ENCODE data around the gene TRMT13. TPM values are rescaled to one million over a fixed set of nuclear protein-coding genes. Genes with fewer than 3 reads are reported as not detected.
A peak's percentile ranks its signal among the peaks of the same experiment; 100 is the strongest.

Gene TRMT13
- total and polyA plus RNA-seq, 9 of the 15 experiments (the other 6 are each of a cell fraction or from before 2014, with no cell fraction given) = 18.7 to 33.0 (median 28.9) TPM

- TF ChIP-seq CBX3 (IDR thresholded peaks at IDR 0.05; ENCODE audit: borderline replicate concordance in 1 of 2, low read length in 2 of 2) (peak in 1 of 2 experiments; percentile 13; a peak in 1 of 3 replicates), POLR3G (IDR thresholded peaks at IDR 0.05; ENCODE audit: extremely low read depth, insufficient read length, insufficient replicate concordance) (no peak), STAT5A (IDR thresholded peaks at IDR 0.05; ENCODE audit: borderline replicate concordance, low read length) (0 out of 2 replicates have a peak, but pooled peaks have one; percentile 1), L3MBTL2 (IDR thresholded peaks at IDR 0.05) (peak; percentile 93), CHD1 (IDR thresholded peaks at IDR 0.05; ENCODE audit: low read length) (peak; percentile 11), ZNF79 (CRISPR knock-in tag; IDR thresholded peaks at IDR 0.05; ENCODE audit: low read depth) (no peak), SOX6 (IDR thresholded peaks at IDR 0.05) (no peak), NFRKB (IDR thresholded peaks at IDR 0.05; ENCODE audit: low read depth) (no peak)
- TF ChIP-seq, protein P1, sequence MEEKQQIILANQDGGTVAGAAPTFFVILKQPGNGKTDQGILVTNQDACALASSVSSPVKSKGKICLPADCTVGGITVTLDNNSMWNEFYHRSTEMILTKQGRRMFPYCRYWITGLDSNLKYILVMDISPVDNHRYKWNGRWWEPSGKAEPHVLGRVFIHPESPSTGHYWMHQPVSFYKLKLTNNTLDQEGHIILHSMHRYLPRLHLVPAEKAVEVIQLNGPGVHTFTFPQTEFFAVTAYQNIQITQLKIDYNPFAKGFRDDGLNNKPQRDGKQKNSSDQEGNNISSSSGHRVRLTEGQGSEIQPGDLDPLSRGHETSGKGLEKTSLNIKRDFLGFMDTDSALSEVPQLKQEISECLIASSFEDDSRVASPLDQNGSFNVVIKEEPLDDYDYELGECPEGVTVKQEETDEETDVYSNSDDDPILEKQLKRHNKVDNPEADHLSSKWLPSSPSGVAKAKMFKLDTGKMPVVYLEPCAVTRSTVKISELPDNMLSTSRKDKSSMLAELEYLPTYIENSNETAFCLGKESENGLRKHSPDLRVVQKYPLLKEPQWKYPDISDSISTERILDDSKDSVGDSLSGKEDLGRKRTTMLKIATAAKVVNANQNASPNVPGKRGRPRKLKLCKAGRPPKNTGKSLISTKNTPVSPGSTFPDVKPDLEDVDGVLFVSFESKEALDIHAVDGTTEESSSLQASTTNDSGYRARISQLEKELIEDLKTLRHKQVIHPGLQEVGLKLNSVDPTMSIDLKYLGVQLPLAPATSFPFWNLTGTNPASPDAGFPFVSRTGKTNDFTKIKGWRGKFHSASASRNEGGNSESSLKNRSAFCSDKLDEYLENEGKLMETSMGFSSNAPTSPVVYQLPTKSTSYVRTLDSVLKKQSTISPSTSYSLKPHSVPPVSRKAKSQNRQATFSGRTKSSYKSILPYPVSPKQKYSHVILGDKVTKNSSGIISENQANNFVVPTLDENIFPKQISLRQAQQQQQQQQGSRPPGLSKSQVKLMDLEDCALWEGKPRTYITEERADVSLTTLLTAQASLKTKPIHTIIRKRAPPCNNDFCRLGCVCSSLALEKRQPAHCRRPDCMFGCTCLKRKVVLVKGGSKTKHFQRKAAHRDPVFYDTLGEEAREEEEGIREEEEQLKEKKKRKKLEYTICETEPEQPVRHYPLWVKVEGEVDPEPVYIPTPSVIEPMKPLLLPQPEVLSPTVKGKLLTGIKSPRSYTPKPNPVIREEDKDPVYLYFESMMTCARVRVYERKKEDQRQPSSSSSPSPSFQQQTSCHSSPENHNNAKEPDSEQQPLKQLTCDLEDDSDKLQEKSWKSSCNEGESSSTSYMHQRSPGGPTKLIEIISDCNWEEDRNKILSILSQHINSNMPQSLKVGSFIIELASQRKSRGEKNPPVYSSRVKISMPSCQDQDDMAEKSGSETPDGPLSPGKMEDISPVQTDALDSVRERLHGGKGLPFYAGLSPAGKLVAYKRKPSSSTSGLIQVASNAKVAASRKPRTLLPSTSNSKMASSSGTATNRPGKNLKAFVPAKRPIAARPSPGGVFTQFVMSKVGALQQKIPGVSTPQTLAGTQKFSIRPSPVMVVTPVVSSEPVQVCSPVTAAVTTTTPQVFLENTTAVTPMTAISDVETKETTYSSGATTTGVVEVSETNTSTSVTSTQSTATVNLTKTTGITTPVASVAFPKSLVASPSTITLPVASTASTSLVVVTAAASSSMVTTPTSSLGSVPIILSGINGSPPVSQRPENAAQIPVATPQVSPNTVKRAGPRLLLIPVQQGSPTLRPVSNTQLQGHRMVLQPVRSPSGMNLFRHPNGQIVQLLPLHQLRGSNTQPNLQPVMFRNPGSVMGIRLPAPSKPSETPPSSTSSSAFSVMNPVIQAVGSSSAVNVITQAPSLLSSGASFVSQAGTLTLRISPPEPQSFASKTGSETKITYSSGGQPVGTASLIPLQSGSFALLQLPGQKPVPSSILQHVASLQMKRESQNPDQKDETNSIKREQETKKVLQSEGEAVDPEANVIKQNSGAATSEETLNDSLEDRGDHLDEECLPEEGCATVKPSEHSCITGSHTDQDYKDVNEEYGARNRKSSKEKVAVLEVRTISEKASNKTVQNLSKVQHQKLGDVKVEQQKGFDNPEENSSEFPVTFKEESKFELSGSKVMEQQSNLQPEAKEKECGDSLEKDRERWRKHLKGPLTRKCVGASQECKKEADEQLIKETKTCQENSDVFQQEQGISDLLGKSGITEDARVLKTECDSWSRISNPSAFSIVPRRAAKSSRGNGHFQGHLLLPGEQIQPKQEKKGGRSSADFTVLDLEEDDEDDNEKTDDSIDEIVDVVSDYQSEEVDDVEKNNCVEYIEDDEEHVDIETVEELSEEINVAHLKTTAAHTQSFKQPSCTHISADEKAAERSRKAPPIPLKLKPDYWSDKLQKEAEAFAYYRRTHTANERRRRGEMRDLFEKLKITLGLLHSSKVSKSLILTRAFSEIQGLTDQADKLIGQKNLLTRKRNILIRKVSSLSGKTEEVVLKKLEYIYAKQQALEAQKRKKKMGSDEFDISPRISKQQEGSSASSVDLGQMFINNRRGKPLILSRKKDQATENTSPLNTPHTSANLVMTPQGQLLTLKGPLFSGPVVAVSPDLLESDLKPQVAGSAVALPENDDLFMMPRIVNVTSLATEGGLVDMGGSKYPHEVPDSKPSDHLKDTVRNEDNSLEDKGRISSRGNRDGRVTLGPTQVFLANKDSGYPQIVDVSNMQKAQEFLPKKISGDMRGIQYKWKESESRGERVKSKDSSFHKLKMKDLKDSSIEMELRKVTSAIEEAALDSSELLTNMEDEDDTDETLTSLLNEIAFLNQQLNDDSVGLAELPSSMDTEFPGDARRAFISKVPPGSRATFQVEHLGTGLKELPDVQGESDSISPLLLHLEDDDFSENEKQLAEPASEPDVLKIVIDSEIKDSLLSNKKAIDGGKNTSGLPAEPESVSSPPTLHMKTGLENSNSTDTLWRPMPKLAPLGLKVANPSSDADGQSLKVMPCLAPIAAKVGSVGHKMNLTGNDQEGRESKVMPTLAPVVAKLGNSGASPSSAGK (IDR thresholded peaks at IDR 0.05) = peak; percentile 95
- TF ChIP-seq, protein P2, sequence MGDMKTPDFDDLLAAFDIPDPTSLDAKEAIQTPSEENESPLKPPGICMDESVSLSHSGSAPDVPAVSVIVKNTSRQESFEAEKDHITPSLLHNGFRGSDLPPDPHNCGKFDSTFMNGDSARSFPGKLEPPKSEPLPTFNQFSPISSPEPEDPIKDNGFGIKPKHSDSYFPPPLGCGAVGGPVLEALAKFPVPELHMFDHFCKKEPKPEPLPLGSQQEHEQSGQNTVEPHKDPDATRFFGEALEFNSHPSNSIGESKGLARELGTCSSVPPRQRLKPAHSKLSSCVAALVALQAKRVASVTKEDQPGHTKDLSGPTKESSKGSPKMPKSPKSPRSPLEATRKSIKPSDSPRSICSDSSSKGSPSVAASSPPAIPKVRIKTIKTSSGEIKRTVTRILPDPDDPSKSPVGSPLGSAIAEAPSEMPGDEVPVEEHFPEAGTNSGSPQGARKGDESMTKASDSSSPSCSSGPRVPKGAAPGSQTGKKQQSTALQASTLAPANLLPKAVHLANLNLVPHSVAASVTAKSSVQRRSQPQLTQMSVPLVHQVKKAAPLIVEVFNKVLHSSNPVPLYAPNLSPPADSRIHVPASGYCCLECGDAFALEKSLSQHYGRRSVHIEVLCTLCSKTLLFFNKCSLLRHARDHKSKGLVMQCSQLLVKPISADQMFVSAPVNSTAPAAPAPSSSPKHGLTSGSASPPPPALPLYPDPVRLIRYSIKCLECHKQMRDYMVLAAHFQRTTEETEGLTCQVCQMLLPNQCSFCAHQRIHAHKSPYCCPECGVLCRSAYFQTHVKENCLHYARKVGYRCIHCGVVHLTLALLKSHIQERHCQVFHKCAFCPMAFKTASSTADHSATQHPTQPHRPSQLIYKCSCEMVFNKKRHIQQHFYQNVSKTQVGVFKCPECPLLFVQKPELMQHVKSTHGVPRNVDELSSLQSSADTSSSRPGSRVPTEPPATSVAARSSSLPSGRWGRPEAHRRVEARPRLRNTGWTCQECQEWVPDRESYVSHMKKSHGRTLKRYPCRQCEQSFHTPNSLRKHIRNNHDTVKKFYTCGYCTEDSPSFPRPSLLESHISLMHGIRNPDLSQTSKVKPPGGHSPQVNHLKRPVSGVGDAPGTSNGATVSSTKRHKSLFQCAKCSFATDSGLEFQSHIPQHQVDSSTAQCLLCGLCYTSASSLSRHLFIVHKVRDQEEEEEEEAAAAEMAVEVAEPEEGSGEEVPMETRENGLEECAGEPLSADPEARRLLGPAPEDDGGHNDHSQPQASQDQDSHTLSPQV (IDR thresholded peaks at IDR 0.05) = peak; percentile 77
Measured at GRCh38 chr1:100131623-100132022, 1.3 kb upstream of the TRMT13 start (continued).

Measured in K562 (cell line).